Measurements from ENCODE around the gene DLGAP4. TPM values are rescaled to one million over a fixed set of nuclear protein-coding genes. Genes with fewer than 3 reads are reported as not detected.
A peak's percentile ranks its signal among the peaks of the same experiment; 100 is the strongest.

Gene DLGAP4
- polyA plus RNA-seq, 2 of the 4 experiments (the other 2 are of a cell fraction), result 11.9 to 36.7 TPM

GRCh38 chr20:36334281-36335205, 28.4 kb downstream of the DLGAP4 start:
- ATAC-seq, result no peak; a peak in 1 of 6 replicates
- 39% methylated on average over 20 of the region's 20 CpGs for WGBS (ENCODE audit: missing lambda C conversion rate)
- H3K4me2 ChIP-seq, result no peak overlapping the region
- ChIA-PET CTCF (interaction anchor here (0.6 to 1.2 kb wide), 5 partner anchors 10 to 468 kb away, joined by 3 read pairs; no protein-coding TSS in a partner anchor), POLR2A (no interaction called here)
- no peak for DNase-seq (ENCODE audit: low read depth in 1 of 2, low spot score in 1 of 2)
- H3K9me3 ChIP-seq, result no peaks in the 10 kb centered on the region
- TF ChIP-seq KDM1A (IDR thresholded peaks at IDR 0.05; ENCODE audit: low read depth), result no peak
- no peak overlapping the region for H3K4me3 ChIP-seq
- no peaks in the 10 kb centered on the region for H3K4me1 ChIP-seq
- FAIRE-seq, result no peak
- no peak overlapping the region for H3K27ac ChIP-seq

- ChIA-PET POLR2A (no interaction called here), CTCF (interaction anchor here (0.5 to 1.2 kb wide), 3 partner anchors 107 to 467 kb away, joined by 3 to 5 read pairs (median 3); no protein-coding TSS in a partner anchor)
- no peak for DNase-seq (ENCODE audit: low read depth in 1 of 2, low spot score in 1 of 2)
- no peaks in the 10 kb centered on the region for H3K9me3 ChIP-seq
- ATAC-seq, result no peak
- H3K27ac ChIP-seq, result no peak overlapping the region
- no peak overlapping the region for H3K4me2 ChIP-seq
- no peaks in the 10 kb centered on the region for H3K4me1 ChIP-seq
- FAIRE-seq, result no peak
- no peak for TF ChIP-seq FOSB (CRISPR knock-in tag; IDR thresholded peaks at IDR 0.05)
- TF ChIP-seq CBX2 (IDR thresholded peaks at IDR 0.05; ENCODE audit: borderline replicate concordance, low read depth), result no peak
- no peak for TF ChIP-seq RNF2 (IDR thresholded peaks at IDR 0.05; ENCODE audit: borderline replicate concordance, low read depth)
- TF ChIP-seq HOXA7 (CRISPR knock-in tag; IDR thresholded peaks at IDR 0.05), result no peak
- TF ChIP-seq TP53 (CRISPR knock-in tag; IDR thresholded peaks at IDR 0.05), result no peak
- TF ChIP-seq PHF8 (IDR thresholded peaks at IDR 0.05; ENCODE audit: borderline replicate concordance, low read depth), result no peak
- TF ChIP-seq GATA3 (IDR thresholded peaks at IDR 0.05; ENCODE audit: borderline replicate concordance), result no peak
- TF ChIP-seq NR3C1 (IDR thresholded peaks at IDR 0.05), result no peak
- no peak for TF ChIP-seq USF2 (IDR thresholded peaks at IDR 0.05)
- TF ChIP-seq ATOH8 (CRISPR knock-in tag; IDR thresholded peaks at IDR 0.05; ENCODE audit: low read depth), result no peak
- TF ChIP-seq RARB (CRISPR knock-in tag; IDR thresholded peaks at IDR 0.05), result no peak
- H3K4me3 ChIP-seq, result no peak overlapping the region
- 53% methylated on average over 12 of the region's 12 CpGs for WGBS (ENCODE audit: missing lambda C conversion rate)
Observed at GRCh38 chr20:36335206-36335870, 29.2 kb downstream of the DLGAP4 start.

GRCh38 chr20:36336204-36336603, 30.1 kb downstream of the DLGAP4 start:
- H3K4me1 ChIP-seq, result no peaks in the 10 kb centered on the region
- no peak overlapping the region for H3K4me3 ChIP-seq
- no peak for TF ChIP-seq FOSB (CRISPR knock-in tag; IDR thresholded peaks at IDR 0.05)
- H3K4me2 ChIP-seq, result no peak overlapping the region
- POLR2A ChIA-PET, result no interaction called here
- ATAC-seq, result no peak
- H3K9me3 ChIP-seq, result no peaks in the 10 kb centered on the region
- 74% methylated on average over 4 of the region's 4 CpGs for WGBS (ENCODE audit: missing lambda C conversion rate)
- CTCF ChIA-PET, result interaction anchor here (0.7 to 1.0 kb wide), 2 partner anchors 40 to 49 kb away, joined by 3 to 4 read pairs; no protein-coding TSS in a partner anchor
- DNase-seq (ENCODE audit: low read depth in 1 of 2, low spot score in 1 of 2), result no peak
- no peak overlapping the region for H3K27ac ChIP-seq
- no peak for FAIRE-seq

GRCh38 chr20:36336954-36337704, 31.0 kb downstream of the DLGAP4 start:
- Histone ChIP-seq H3K4me3 (no peak overlapping the region), H3K27ac (no peak overlapping the region), H3K4me2 (no peak overlapping the region), H3K4me1 (no peaks in the 10 kb centered on the region), H3K9me3 (no peaks in the 10 kb centered on the region)
- WGBS (ENCODE audit: missing lambda C conversion rate), result 67% methylated on average over 13 of the region's 13 CpGs
- FAIRE-seq (no peak), DNase-seq (ENCODE audit: low read depth in 1 of 2, low spot score in 1 of 2) (no peak), ATAC-seq (peak in 1 of 2 experiments; percentile 20; a peak in 1 of 6 replicates)
- CTCF ChIA-PET, result interaction anchor here (1.0 kb wide), 1 partner anchor 48 kb away, joined by 3 read pairs; no protein-coding TSS in a partner anchor
- POLR2A ChIA-PET, result no interaction called here
- TF ChIP-seq KDM1A (IDR thresholded peaks at IDR 0.05; ENCODE audit: low read depth) (no peak), HEYL (CRISPR knock-in tag; IDR thresholded peaks at IDR 0.05) (no peak), EHF (CRISPR knock-in tag; IDR thresholded peaks at IDR 0.05) (no peak), NFE2L2 (conservative IDR thresholded peaks at IDR 0.05; ENCODE audit: low read length) (no peak), ZC3H11A (IDR thresholded peaks at IDR 0.05) (no peak), RAD21 (conservative IDR thresholded peaks at IDR 0.05 in 1 of 2, IDR thresholded peaks at IDR 0.05 in 1 of 2) (no peak), NR3C1 (IDR thresholded peaks at IDR 0.05) (no peak), ATOH8 (CRISPR knock-in tag; IDR thresholded peaks at IDR 0.05; ENCODE audit: low read depth) (no peak), CBX8 (IDR thresholded peaks at IDR 0.05) (no peak), HES2 (IDR thresholded peaks at IDR 0.05) (no peak), TP53 (CRISPR knock-in tag; IDR thresholded peaks at IDR 0.05) (no peak), ZNF302 (CRISPR knock-in tag; IDR thresholded peaks at IDR 0.05) (no peak)
